PFSK-1 (cell line): Measurements from ENCODE around the gene EXOC6B.

ENCODE experiments used
- FOXP2 ChIP-seq: optimal IDR thresholded peaks from 2 replicates; pipeline ENCODE3; 2011; ENCODE audit warnings: borderline replicate concordance, control low read depth, inconsistent platforms; ENCODE audit not compliant: insufficient read depth; ENCODE audit errors: extremely low read length, extremely low read depth
- POLR2AphosphoS5 ChIP-seq: IDR thresholded peaks from 2 replicates; pipeline ENCODE4 v1.6.1; 2012; ENCODE audit warnings: low read depth, mild to moderate bottlenecking, control low read depth, low read length, moderate library complexity
- SIN3A ChIP-seq: IDR thresholded peaks from 2 replicates; pipeline ENCODE4 v1.6.1; 2012; ENCODE audit warnings: mild to moderate bottlenecking, low read length, moderate library complexity, borderline replicate concordance; ENCODE audit not compliant: insufficient read depth
- TAF1 ChIP-seq: IDR thresholded peaks from 2 replicates; pipeline ENCODE4 v1.6.1; 2012; ENCODE audit warnings: low read length, control low read depth, borderline replicate concordance; ENCODE audit not compliant: insufficient read depth
- TF ChIP-seq, protein P1 (sequence below), 2 experiments: IDR thresholded peaks; 2 replicates each; pipeline versions ENCODE4 v1.6.1 to v1.8.0; 2011 to 2012; ENCODE audit warnings: low read depth in 2 of 2, low read length in 2 of 2, control low read depth in 1 of 2, inconsistent platforms in 1 of 2, mild to moderate bottlenecking in 1 of 2, moderate library complexity in 1 of 2; ENCODE audit not compliant: insufficient read depth in 1 of 2

EXOC6B gene

DNA sequence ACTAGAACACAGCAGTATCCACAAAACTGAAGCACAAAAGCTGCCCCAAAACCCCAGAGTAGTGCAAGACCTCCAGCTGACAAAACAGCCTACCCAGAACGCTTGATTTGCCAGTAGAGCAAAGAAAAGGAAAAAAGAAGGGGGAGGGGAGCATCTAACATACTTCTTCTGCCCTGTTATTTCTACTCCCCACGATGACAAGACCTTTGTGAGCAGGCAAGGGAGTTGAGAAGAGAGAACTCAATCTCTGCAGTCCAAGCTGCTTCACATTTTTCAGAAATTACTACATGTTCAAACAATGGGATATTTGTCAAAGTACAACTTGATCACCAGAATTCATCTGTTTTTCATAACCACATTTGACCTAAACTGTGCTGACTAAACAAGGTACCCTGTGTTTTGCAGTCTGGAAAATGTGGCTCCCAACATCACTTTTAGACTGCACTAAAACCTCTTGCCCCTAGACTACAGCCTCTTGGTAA is 286.7 kb downstream of the EXOC6B start:
- TF ChIP-seq, protein P1, sequence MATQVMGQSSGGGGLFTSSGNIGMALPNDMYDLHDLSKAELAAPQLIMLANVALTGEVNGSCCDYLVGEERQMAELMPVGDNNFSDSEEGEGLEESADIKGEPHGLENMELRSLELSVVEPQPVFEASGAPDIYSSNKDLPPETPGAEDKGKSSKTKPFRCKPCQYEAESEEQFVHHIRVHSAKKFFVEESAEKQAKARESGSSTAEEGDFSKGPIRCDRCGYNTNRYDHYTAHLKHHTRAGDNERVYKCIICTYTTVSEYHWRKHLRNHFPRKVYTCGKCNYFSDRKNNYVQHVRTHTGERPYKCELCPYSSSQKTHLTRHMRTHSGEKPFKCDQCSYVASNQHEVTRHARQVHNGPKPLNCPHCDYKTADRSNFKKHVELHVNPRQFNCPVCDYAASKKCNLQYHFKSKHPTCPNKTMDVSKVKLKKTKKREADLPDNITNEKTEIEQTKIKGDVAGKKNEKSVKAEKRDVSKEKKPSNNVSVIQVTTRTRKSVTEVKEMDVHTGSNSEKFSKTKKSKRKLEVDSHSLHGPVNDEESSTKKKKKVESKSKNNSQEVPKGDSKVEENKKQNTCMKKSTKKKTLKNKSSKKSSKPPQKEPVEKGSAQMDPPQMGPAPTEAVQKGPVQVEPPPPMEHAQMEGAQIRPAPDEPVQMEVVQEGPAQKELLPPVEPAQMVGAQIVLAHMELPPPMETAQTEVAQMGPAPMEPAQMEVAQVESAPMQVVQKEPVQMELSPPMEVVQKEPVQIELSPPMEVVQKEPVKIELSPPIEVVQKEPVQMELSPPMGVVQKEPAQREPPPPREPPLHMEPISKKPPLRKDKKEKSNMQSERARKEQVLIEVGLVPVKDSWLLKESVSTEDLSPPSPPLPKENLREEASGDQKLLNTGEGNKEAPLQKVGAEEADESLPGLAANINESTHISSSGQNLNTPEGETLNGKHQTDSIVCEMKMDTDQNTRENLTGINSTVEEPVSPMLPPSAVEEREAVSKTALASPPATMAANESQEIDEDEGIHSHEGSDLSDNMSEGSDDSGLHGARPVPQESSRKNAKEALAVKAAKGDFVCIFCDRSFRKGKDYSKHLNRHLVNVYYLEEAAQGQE (IDR thresholded peaks at IDR 0.05; ENCODE audit: insufficient read depth in 1 of 2, low read depth in 2 of 2, low read length in 2 of 2), result no peak
- TF ChIP-seq POLR2AphosphoS5, result no peak
- no peak for TF ChIP-seq SIN3A
- no peak for TF ChIP-seq TAF1
- TF ChIP-seq FOXP2, result no peak

DNA sequence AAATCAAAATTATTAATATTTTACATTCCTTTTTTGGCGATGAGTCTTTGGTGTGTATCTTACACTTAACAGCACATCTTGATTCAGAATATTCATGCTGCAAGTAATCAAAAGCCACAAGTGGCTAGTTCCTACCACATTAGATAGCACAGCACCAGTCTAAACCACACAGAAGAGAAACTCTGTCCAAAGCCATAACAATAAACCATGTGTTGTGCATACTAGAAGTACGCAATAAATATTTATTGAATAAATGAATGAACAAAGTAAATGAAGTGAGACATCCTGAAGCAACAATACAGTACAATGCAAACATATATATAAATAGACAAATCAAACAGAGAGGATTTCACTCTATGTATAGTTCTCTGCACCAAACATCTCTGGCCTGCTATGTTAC is 287.3 kb downstream of the EXOC6B start:
- TF ChIP-seq POLR2AphosphoS5 (no peak), SIN3A (no peak), TAF1 (no peak), FOXP2 (no peak)
- TF ChIP-seq, protein P1 (IDR thresholded peaks at IDR 0.05; ENCODE audit: insufficient read depth in 1 of 2, low read depth in 2 of 2, low read length in 2 of 2), result no peak

DNA sequence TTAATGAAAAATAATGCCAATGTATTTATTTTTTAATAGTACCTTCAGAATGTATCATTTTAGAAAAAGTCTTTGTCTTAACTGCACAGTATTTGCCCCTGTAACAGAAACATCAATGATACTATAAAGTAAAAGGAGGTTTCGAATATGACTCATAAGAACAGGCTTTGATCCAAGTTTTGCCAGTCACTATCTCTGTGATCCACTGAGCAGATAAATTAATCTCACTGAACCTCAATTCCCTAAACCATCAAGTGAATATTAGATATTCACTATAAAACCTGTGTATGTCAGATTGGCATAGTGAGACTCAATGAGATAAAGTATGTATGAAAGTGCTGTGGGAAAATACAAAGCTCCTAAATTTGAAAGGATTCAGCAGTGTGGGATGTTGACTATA is 292.1 kb downstream of the EXOC6B start:
- TF ChIP-seq TAF1 (no peak), FOXP2 (no peak), POLR2AphosphoS5 (no peak), SIN3A (no peak)
- TF ChIP-seq, protein P1 (IDR thresholded peaks at IDR 0.05; ENCODE audit: insufficient read depth in 1 of 2, low read depth in 2 of 2, low read length in 2 of 2), result no peak

DNA sequence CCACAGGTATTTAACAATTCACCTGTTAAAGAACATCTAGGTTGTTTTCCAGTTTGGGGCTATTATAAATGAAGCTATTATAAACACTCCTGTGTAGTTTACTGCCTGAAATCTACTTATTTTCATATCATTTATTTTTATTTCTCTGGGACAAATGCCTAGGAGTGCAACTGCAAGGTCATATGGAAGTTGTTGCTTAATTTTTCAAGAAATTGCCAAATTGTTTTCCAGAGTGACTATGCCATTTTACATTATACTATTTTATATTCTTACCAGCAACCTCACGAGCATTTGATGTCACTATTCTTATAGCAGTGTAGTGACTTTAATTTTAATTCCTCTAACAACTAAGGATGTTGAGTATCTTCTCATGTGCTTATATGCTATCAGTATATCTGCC is 298.4 kb downstream of the EXOC6B start:
- TF ChIP-seq, protein P1 (IDR thresholded peaks at IDR 0.05; ENCODE audit: insufficient read depth in 1 of 2, low read depth in 2 of 2, low read length in 2 of 2), result no peak
- TF ChIP-seq TAF1 (no peak), FOXP2 (no peak), POLR2AphosphoS5 (no peak), SIN3A (no peak)

DNA sequence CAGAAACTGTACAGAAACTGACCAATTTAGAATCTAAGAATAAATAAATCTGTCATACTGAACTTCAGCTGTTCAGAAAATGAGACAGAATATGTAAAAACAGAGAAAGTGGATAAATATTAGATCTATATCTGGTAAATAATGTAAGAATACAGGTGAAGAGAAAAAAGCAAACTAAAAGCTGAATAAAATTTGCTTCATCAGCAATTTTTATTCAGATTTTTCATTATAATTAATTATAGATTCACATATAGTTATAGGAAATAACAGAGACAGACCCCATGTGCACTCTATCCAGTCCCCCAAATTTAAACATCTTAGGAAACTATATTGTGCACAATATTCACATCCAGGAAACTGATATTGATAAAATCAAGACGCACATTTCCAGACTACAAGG is 299.2 kb downstream of the EXOC6B start:
- TF ChIP-seq, protein P1 (IDR thresholded peaks at IDR 0.05; ENCODE audit: insufficient read depth in 1 of 2, low read depth in 2 of 2, low read length in 2 of 2), result no peak
- TF ChIP-seq SIN3A (no peak), POLR2AphosphoS5 (no peak), TAF1 (no peak), FOXP2 (no peak)
